Measurements from ENCODE around the gene SEMA5A.

Gene SEMA5A

GRCh38 chr5:9046756-9047481, 499.0 kb downstream of the SEMA5A start:
- DNase-seq, result no peak

- DNase-seq, result no peak
These were observed 499.9 kb downstream of the SEMA5A start for GRCh38 chr5:9045946-9046345.

GRCh38 chr5:9042241-9042640, 503.6 kb downstream of the SEMA5A start:
- no peak for DNase-seq

- DNase-seq, result no peak
These were observed 505.4 kb downstream of the SEMA5A start for GRCh38 chr5:9040475-9040874.

GRCh38 chr5:9037048-9037447, 508.8 kb downstream of the SEMA5A start:
- no peak for DNase-seq

- DNase-seq, result no peak
These were observed 510.5 kb downstream of the SEMA5A start for GRCh38 chr5:9035346-9035745.

GRCh38 chr5:9034649-9035048, 511.2 kb downstream of the SEMA5A start:
- no peak for DNase-seq

- no peak for DNase-seq
These were observed 512.4 kb downstream of the SEMA5A start for GRCh38 chr5:9033524-9033923.

- DNase-seq, result no peak
These were observed 519.9 kb downstream of the SEMA5A start for GRCh38 chr5:9025942-9026341.

- no peak for DNase-seq
These were observed 524.9 kb downstream of the SEMA5A start for GRCh38 chr5:9020996-9021395.

GRCh38 chr5:9015937-9016270, 530.0 kb downstream of the SEMA5A start:
- no peak for DNase-seq

GRCh38 chr5:9015260-9015936, 530.5 kb downstream of the SEMA5A start:
- no peak for DNase-seq

- no peak for DNase-seq
These were observed 532.7 kb downstream of the SEMA5A start for GRCh38 chr5:9013147-9013546.

- DNase-seq, result no peak
These were observed 535.8 kb downstream of the SEMA5A start for GRCh38 chr5:9009931-9010651.

- no peak for DNase-seq
These were observed 548.3 kb downstream of the SEMA5A start for GRCh38 chr5:8997542-8998070.

- DNase-seq, result no peak
These were observed 552.8 kb downstream of the SEMA5A start for GRCh38 chr5:8993031-8993430.
